Thyroid gland (tissue), 4 donors: ENCODE results near the gene ZNF618. TPM values are rescaled to one million over a fixed set of nuclear protein-coding genes. Genes with fewer than 3 reads are reported as not detected.

Experiments
- DNase-seq, 2 donors: peaks; one replicate each; pipeline ENCODE4 v3.0.0-alpha.2; 2019
- H3K27ac ChIP-seq, 3 donors: fragments of 200-600 bp; sonication (generic); 1 replicate in 2 of 3; 2 replicates in 1 of 3; pipeline ENCODE4 v1.5.1; 2016 to 2019; ENCODE audit warnings: mild to moderate bottlenecking in 1 of 3, moderate library complexity in 1 of 3
- H3K27me3 ChIP-seq: fragments of 200-600 bp; sonication (generic); one replicate; pipeline ENCODE4 v1.5.1; 2019
- H3K36me3 ChIP-seq, 2 donors: fragments of 200-600 bp; sonication (generic); one replicate each; pipeline ENCODE4 v1.5.1; 2016 to 2019
- H3K4me1 ChIP-seq, 2 donors: fragments of 200-600 bp; sonication (generic); one replicate each; pipeline ENCODE4 v1.5.1; 2017 to 2019
- H3K4me3 ChIP-seq, 3 donors: fragments of 200-600 bp; sonication (generic); replicated peaks in 1 of 3; 1 replicate in 2 of 3; 2 replicates in 1 of 3; pipeline ENCODE4 v1.5.1; 2016; ENCODE audit warnings: mild to moderate bottlenecking in 1 of 3
- H3K9me3 ChIP-seq: fragments of 200-600 bp; sonication (generic); one replicate; pipeline ENCODE4 v1.5.1; 2017
- CTCF ChIP-seq, 6 experiments: fragments of 200-600 bp in 3 of 6; fragments of 450-650 bp in 3 of 6; sonication (generic) in 3 of 6; IDR thresholded peaks; one replicate each; pipeline ENCODE4 v1.5.1; 2016 to 2019; ENCODE audit warnings: antibody characterized with exemption in 6 of 6, mild to moderate bottlenecking in 2 of 6, inconsistent platforms in 1 of 6, moderate library complexity in 1 of 6
- POLR2A ChIP-seq, 2 donors: fragments of 450-650 bp; IDR thresholded peaks; one replicate each; pipeline ENCODE4 v1.6.1; 2017; ENCODE audit warnings: antibody characterized with exemption in 2 of 2, mild to moderate bottlenecking in 2 of 2, moderate library complexity in 1 of 2
- WGBS, 2 donors: methylation state at CpG; one replicate each; pipeline ENCODE4 v1.1.5; 2017; 5-methylcytosine and 5-hydroxymethylcytosine counted together
- intact Hi-C: fragments of 100-400 bp; cut with DNase I; formaldehyde crosslinking; loops from one replicate; pipeline ENCODE4 v1.15.1; 2023
- total RNA-seq, 4 donors: library from RNA; depleted of rRNA; stranded (reverse); fragments of >200 nt; gene quantifications; one replicate each; pipeline ENCODE4 v1.2.3, GENCODE V29; 2016

Gene ZNF618
- total RNA-seq, 4 donors from 2014 or later, result 9.9 to 17.5 (median 15.5) TPM

GRCh38 chr9:114035845-114036801 lies 160.0 kb downstream of the ZNF618 start:
- TF ChIP-seq CTCF (IDR thresholded peaks at IDR 0.05), result no peak
- no peak for TF ChIP-seq POLR2A (IDR thresholded peaks at IDR 0.05)
- H3K27me3 ChIP-seq, result no peaks in the 10 kb centered on the region
- no peak overlapping the region for H3K4me3 ChIP-seq
- no peak overlapping the region for H3K27ac ChIP-seq
- DNase-seq, result no peak
- 92 to 94% methylated on average over 17 to 18 of the region's 18 CpGs for WGBS, 2 donors
- H3K36me3 ChIP-seq, result peaks cover 12 to 13% of the 10 kb centered on the region in 2 donors
- peaks cover 6 to 14% of the 10 kb centered on the region in 2 donors for H3K4me1 ChIP-seq
- no peaks in the 10 kb centered on the region for H3K9me3 ChIP-seq
- intact Hi-C loops, result loop anchor here (10.0 kb wide), 1 partner anchor 231 kb away; no protein-coding TSS in a partner anchor

GRCh38 chr9:114037249-114037648 lies 161.1 kb downstream of the ZNF618 start:
- Histone ChIP-seq H3K9me3 (no peaks in the 10 kb centered on the region), H3K4me1 (peaks cover 6 to 14% of the 10 kb centered on the region in 2 donors), H3K4me3 (no peak overlapping the region), H3K27me3 (no peaks in the 10 kb centered on the region), H3K27ac (peak overlapping the region in 1 of 3 donors; percentile 26), H3K36me3 (peaks cover 12 to 13% of the 10 kb centered on the region in 2 donors)
- 81 to 95% methylated on average over 5 of the region's 5 CpGs for WGBS, 2 donors
- no peak for TF ChIP-seq POLR2A (IDR thresholded peaks at IDR 0.05)
- TF ChIP-seq CTCF (IDR thresholded peaks at IDR 0.05), result no peak
- DNase-seq, result no peak
- intact Hi-C loops, result loop anchor here (10.0 kb wide), 1 partner anchor 232 kb away; no protein-coding TSS in a partner anchor

GRCh38 chr9:114037961-114038723 lies 162.0 kb downstream of the ZNF618 start:
- H3K36me3 ChIP-seq, result peaks cover 7 to 13% of the 10 kb centered on the region in 2 donors
- 47 to 48% methylated on average over 16 to 19 of the region's 19 CpGs for WGBS, 2 donors
- intact Hi-C loops, result loop anchor here (10.0 kb wide), 1 partner anchor 233 kb away; no protein-coding TSS in a partner anchor

GRCh38 chr9:114038724-114039313 lies 162.7 kb downstream of the ZNF618 start:
- no peak overlapping the region for H3K4me3 ChIP-seq
- H3K9me3 ChIP-seq, result no peaks in the 10 kb centered on the region
- H3K27me3 ChIP-seq, result no peaks in the 10 kb centered on the region
- peaks cover 6 to 13% of the 10 kb centered on the region in 2 donors for H3K36me3 ChIP-seq
- intact Hi-C loops, result loop anchor here (10.0 kb wide), 1 partner anchor 234 kb away; no protein-coding TSS in a partner anchor
- no peak for DNase-seq
- WGBS, 2 donors, result 82 to 84% methylated on average over 13 of the region's 13 CpGs
- peaks cover 6 to 14% of the 10 kb centered on the region in 2 donors for H3K4me1 ChIP-seq
- peak overlapping the region; percentile 37 to 65 (median 62) for H3K27ac ChIP-seq
- TF ChIP-seq POLR2A (IDR thresholded peaks at IDR 0.05) (no peak), CTCF (IDR thresholded peaks at IDR 0.05) (no peak)

More at GRCh38 chr9:114037961-114038723, 162.0 kb downstream of the ZNF618 start:
- H3K9me3 ChIP-seq, result no peaks in the 10 kb centered on the region
- peaks cover 6 to 14% of the 10 kb centered on the region in 2 donors for H3K4me1 ChIP-seq
- H3K27ac ChIP-seq, result peak overlapping the region; percentile 37 to 83 (median 65)
- DNase-seq, result peak; percentile 88 to 92
- TF ChIP-seq POLR2A (IDR thresholded peaks at IDR 0.05) (peak in 1 of 2 donors; percentile 12), CTCF (IDR thresholded peaks at IDR 0.05) (no peak)
- no peak overlapping the region for H3K4me3 ChIP-seq
- H3K27me3 ChIP-seq, result no peaks in the 10 kb centered on the region
